Measurements from ENCODE around the gene C21orf91. TPM values are rescaled to one million over a fixed set of nuclear protein-coding genes. Genes with fewer than 3 reads are reported as not detected.

Gene C21orf91
- total and polyA plus RNA-seq, 4 donors: 1.8 to 7.2 (median 4.4) TPM

DNA sequence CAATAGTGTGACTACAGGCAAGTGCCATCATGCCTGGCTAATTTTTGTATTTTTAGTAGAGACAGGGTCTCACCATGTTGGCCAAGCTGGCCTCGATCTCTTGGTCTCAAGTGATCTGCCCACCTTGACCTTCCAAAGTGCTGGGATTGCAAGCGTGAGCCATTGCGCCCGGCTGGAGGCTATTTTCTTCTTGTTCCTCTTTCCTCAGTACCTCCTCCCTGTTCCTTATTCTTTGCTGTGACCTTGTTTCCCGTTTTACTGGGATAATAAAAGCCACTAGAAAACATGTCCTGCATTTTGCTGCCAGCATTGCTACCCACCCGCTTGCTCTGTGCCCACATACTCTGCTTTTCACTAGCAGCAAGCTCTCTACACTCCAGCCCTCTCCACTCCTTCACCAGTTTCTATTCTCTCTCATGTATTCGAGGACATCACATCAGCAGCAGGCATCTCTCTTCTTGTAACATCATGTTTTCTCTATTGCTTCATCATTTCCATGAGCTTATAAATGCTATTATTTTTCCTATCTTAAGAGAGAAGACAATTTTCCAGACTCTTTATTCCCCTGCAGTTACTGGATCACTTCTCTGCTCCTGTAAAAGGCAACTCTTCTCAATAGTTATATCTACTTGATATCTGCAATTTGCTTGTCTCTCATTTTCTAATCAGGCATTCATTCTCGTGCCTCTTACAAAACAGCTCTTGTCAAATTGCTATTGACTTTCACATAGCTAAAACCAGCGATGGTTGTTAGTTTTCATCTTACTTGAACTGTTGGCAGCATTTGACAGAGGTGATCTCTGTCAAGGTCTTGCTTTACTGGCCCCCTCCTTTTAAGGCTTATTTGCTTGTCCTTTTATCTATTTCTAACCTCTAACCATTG lies 34.5 kb upstream of the C21orf91 start (continued):
- TF ChIP-seq, protein P1, sequence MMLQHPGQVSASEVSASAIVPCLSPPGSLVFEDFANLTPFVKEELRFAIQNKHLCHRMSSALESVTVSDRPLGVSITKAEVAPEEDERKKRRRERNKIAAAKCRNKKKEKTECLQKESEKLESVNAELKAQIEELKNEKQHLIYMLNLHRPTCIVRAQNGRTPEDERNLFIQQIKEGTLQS (IDR thresholded peaks at IDR 0.05): no peak
- TF ChIP-seq TAF1 (conservative IDR thresholded peaks at IDR 0.05): no peak
- TF ChIP-seq, protein P2, sequence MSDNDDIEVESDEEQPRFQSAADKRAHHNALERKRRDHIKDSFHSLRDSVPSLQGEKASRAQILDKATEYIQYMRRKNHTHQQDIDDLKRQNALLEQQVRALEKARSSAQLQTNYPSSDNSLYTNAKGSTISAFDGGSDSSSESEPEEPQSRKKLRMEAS (IDR thresholded peaks at IDR 0.05): no peak
- no peak for TF ChIP-seq YY1 (IDR thresholded peaks at IDR 0.05)
- TF ChIP-seq, protein P3, sequence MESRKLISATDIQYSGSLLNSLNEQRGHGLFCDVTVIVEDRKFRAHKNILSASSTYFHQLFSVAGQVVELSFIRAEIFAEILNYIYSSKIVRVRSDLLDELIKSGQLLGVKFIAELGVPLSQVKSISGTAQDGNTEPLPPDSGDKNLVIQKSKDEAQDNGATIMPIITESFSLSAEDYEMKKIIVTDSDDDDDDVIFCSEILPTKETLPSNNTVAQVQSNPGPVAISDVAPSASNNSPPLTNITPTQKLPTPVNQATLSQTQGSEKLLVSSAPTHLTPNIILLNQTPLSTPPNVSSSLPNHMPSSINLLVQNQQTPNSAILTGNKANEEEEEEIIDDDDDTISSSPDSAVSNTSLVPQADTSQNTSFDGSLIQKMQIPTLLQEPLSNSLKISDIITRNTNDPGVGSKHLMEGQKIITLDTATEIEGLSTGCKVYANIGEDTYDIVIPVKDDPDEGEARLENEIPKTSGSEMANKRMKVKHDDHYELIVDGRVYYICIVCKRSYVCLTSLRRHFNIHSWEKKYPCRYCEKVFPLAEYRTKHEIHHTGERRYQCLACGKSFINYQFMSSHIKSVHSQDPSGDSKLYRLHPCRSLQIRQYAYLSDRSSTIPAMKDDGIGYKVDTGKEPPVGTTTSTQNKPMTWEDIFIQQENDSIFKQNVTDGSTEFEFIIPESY (IDR thresholded peaks at IDR 0.05): no peak
- no peak for TF ChIP-seq SP1 (IDR thresholded peaks at IDR 0.05)
- TF ChIP-seq RAD21 (IDR thresholded peaks at IDR 0.05): no peak

DNA sequence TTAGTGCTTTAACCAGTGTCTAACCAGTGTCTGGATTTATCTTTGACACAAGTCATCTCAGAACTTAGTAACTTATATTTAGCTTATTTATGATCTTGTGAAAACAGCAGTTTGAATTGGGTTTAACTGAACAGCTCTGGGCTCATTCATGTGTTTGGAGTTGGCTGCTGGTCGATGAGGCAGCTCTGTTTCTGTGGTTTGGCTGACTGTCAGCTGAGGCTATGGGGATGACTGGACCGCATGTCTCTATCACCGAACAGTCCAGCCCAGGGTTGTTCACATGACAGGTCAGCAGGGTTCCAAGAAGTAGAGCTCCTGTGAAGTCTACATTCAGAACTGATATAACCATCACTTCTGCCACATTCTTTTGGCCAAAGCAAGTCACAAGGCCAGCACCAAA lies 29.1 kb upstream of the C21orf91 start:
- H3K9me3 ChIP-seq (ENCODE audit: control insufficient read depth in 4 of 4, low read length in 3 of 4): peaks cover 0 to 3% (median 2%) of the 10 kb centered on the region in 4 donors
- WGBS: 71% methylated on average over 3 of the region's 3 CpGs
- DNase-seq (ENCODE audit: low spot score): no peak
- H3K36me3 ChIP-seq (ENCODE audit: control insufficient read depth in 4 of 4, insufficient read depth in 3 of 4, low read depth in 1 of 4, low read length in 3 of 4): no peaks in the 10 kb centered on the region
- no peak for TF ChIP-seq FOXA2 (IDR thresholded peaks at IDR 0.05)
- no peak for TF ChIP-seq HNF4G (IDR thresholded peaks at IDR 0.05)
- TF ChIP-seq FOXA1 (IDR thresholded peaks at IDR 0.05): no peak
- no peak for TF ChIP-seq HNF4A (conservative IDR thresholded peaks at IDR 0.05)
- no peak for TF ChIP-seq GABPA (IDR thresholded peaks at IDR 0.05 in 1 of 2, conservative IDR thresholded peaks at IDR 0.05 in 1 of 2)
- no peak for TF ChIP-seq TAF1 (conservative IDR thresholded peaks at IDR 0.05)
- no peak for TF ChIP-seq YY1 (IDR thresholded peaks at IDR 0.05)
- TF ChIP-seq RAD21 (IDR thresholded peaks at IDR 0.05): no peak
- TF ChIP-seq JUND (IDR thresholded peaks at IDR 0.05): no peak
- no peak for TF ChIP-seq SP1 (IDR thresholded peaks at IDR 0.05)
- TF ChIP-seq, protein P4, sequence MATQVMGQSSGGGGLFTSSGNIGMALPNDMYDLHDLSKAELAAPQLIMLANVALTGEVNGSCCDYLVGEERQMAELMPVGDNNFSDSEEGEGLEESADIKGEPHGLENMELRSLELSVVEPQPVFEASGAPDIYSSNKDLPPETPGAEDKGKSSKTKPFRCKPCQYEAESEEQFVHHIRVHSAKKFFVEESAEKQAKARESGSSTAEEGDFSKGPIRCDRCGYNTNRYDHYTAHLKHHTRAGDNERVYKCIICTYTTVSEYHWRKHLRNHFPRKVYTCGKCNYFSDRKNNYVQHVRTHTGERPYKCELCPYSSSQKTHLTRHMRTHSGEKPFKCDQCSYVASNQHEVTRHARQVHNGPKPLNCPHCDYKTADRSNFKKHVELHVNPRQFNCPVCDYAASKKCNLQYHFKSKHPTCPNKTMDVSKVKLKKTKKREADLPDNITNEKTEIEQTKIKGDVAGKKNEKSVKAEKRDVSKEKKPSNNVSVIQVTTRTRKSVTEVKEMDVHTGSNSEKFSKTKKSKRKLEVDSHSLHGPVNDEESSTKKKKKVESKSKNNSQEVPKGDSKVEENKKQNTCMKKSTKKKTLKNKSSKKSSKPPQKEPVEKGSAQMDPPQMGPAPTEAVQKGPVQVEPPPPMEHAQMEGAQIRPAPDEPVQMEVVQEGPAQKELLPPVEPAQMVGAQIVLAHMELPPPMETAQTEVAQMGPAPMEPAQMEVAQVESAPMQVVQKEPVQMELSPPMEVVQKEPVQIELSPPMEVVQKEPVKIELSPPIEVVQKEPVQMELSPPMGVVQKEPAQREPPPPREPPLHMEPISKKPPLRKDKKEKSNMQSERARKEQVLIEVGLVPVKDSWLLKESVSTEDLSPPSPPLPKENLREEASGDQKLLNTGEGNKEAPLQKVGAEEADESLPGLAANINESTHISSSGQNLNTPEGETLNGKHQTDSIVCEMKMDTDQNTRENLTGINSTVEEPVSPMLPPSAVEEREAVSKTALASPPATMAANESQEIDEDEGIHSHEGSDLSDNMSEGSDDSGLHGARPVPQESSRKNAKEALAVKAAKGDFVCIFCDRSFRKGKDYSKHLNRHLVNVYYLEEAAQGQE (IDR thresholded peaks at IDR 0.05): no peak
- TF ChIP-seq EGR1 (IDR thresholded peaks at IDR 0.05; ENCODE audit: low read depth in 2 of 2): no peak
- TF ChIP-seq RXRA (IDR thresholded peaks at IDR 0.05): no peak
- TF ChIP-seq, protein P3 (IDR thresholded peaks at IDR 0.05): no peak
- TF ChIP-seq, protein P2 (IDR thresholded peaks at IDR 0.05): no peak
- TF ChIP-seq, protein P5, sequence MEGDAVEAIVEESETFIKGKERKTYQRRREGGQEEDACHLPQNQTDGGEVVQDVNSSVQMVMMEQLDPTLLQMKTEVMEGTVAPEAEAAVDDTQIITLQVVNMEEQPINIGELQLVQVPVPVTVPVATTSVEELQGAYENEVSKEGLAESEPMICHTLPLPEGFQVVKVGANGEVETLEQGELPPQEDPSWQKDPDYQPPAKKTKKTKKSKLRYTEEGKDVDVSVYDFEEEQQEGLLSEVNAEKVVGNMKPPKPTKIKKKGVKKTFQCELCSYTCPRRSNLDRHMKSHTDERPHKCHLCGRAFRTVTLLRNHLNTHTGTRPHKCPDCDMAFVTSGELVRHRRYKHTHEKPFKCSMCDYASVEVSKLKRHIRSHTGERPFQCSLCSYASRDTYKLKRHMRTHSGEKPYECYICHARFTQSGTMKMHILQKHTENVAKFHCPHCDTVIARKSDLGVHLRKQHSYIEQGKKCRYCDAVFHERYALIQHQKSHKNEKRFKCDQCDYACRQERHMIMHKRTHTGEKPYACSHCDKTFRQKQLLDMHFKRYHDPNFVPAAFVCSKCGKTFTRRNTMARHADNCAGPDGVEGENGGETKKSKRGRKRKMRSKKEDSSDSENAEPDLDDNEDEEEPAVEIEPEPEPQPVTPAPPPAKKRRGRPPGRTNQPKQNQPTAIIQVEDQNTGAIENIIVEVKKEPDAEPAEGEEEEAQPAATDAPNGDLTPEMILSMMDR (IDR thresholded peaks at IDR 0.05; ENCODE audit: low read depth, low read length, missing input control): no peak
- TF ChIP-seq, protein P1 (IDR thresholded peaks at IDR 0.05): no peak
- TF ChIP-seq NR2F2 (IDR thresholded peaks at IDR 0.05): no peak
- H3K4me1 ChIP-seq (ENCODE audit: control insufficient read depth in 4 of 4, insufficient read depth in 4 of 4, low read length in 3 of 4): no peaks in the 10 kb centered on the region
- no peak overlapping the region for H3K27ac ChIP-seq (ENCODE audit: low read depth in 1 of 2, low read length in 2 of 2)
- no peak overlapping the region for H3K9ac ChIP-seq (ENCODE audit: low read depth in 1 of 2, low read length in 2 of 2)
- no peak overlapping the region for H3K4me3 ChIP-seq (ENCODE audit: low read depth in 1 of 3, low read length in 3 of 3)
- H3K27me3 ChIP-seq (ENCODE audit: control insufficient read depth in 4 of 4, insufficient read depth in 4 of 4, low read length in 3 of 4): no peaks in the 10 kb centered on the region

Measured in liver (tissue), 9 donors.